Cerebellar cortex (tissue), 1 donor: ENCODE measurements around the gene CAVIN1.
"Not testable (repeated sequence)": the region's sequence is repeated elsewhere in the genome, so short reads cannot be mapped to it uniquely, and the experiment has no call there.

ENCODE experiments used
- DNase-seq: peaks from one replicate; pipeline ENCODE4 v3.0.0-alpha.2; 2015; ENCODE audit warnings: low spot score

The CAVIN1 gene, protein sequence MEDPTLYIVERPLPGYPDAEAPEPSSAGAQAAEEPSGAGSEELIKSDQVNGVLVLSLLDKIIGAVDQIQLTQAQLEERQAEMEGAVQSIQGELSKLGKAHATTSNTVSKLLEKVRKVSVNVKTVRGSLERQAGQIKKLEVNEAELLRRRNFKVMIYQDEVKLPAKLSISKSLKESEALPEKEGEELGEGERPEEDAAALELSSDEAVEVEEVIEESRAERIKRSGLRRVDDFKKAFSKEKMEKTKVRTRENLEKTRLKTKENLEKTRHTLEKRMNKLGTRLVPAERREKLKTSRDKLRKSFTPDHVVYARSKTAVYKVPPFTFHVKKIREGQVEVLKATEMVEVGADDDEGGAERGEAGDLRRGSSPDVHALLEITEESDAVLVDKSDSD

DNA sequence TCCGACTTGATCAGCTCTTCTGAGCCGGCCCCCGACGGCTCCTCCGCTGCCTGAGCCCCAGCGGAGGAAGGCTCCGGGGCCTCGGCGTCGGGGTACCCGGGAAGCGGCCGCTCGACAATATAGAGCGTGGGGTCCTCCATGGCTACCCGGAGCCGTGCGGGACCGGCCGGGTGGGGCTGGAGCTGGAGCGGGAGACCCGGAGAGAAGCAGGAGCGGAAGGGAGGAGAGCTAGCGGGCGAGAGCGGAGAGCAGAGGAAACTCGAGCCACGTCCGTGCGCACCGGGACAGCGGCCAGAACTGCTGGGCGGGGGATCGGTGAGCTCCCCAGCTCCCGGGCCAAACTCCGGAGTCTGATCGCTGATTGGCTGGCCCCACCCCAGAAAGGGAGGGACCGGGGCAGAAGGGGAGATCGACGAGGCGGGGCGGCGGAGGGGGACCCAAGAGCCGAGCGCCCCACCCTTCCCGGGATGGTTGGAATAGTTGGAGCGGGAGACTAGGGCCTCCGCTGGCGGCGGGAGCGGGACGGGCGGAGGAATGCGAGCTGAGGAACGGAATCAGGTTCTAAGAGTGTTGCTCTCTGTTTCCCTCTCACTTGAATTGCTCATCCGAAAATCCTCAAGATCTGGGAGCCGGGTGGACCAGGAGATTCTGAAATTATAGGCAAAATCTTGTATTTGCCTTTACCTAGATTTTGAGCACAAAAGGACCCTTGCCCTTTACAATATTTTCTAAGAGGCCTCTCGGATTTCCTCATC, at the start of gene CAVIN1:
Gene CAVIN1, minus strand, starts transcription at position 299 of the 755 bp plus-strand sequence. Its CDS starts 159 bp downstream, at position 140.
- DNase-seq, result peak; percentile 98

DNA sequence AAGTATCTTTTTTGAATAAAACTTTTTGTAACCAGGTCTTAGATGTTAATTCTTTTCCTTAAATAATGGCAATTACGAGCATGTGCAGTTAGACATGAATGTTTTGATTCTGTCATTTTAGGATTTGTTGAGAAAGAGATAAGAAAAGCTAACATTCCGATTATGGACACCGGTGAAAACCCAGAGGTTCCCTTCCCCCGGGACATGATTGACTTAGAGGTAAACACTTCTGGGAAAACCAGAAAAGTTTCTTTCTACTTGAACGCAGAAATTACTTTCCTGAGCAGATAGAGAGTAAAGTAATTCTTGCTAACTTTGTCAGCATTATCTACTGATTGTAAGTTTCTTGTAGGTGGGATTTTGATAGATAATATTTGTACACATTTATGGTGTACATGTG, 44.8 kb upstream of the CAVIN1 start:
- DNase-seq, result no peak

DNA sequence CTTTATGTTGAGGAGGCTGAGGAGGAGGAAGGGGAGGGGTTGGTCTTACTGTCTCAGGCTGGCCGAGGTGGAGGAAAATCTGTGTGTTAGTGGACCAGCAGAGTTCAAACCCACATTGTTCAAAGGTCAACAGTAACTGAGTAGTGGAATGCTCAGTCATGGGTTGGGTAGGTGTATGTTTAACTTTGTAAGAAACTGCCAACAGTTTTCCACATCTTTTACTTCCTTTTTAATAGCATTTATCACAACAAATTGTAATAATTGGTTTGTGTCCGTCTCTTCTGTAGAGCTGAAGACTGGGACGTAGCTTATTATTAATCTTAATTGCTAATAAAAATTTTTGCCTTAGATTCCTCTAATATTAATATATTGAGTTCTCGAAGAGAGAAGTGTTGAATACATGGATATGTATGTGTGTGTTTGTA, 40.9 kb upstream of the CAVIN1 start:
- DNase-seq, result no peak

DNA sequence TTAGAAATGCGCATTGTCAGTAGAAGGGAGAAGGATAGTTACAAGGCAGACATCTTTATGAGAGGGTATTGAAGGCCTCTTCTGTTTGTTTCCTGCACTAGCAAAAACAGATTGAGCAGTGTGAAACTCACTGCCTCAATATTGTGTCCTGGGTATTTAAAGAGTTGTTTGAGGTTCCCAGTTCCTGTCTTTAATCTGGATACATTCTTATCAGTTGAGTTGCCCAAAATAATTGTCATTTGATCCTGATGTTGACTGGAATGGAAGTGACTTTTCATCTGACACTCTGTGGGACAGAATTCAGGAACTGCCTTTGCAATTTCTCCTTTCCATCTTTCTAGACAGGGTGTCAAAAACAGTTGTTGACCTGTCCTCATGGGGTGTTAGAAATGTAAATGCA, 37.3 kb upstream of the CAVIN1 start:
- no peak for DNase-seq

DNA sequence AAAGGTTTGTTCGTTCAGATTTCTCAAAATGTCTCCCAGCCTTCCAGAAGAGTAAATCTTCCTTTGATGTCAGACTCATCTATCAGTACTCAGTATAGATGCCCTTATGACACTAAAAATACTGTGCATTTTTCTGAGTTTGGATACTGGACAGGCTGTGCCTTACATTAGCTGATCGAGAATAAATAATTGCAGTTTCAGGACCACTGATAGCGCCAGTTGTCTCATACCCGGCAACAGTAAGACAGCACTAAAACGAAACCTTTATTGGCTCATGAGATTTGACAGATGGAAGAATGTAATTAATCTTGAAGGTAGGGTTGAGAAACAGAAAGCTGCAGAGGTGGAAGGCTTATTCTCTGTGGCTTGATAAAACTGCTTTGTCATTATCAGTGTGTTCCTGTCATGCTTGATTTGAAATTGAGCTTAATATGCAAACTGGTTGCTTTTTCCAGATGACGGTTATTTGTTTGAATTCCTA, 36.8 kb upstream of the CAVIN1 start:
- peak; percentile 46 for DNase-seq

DNA sequence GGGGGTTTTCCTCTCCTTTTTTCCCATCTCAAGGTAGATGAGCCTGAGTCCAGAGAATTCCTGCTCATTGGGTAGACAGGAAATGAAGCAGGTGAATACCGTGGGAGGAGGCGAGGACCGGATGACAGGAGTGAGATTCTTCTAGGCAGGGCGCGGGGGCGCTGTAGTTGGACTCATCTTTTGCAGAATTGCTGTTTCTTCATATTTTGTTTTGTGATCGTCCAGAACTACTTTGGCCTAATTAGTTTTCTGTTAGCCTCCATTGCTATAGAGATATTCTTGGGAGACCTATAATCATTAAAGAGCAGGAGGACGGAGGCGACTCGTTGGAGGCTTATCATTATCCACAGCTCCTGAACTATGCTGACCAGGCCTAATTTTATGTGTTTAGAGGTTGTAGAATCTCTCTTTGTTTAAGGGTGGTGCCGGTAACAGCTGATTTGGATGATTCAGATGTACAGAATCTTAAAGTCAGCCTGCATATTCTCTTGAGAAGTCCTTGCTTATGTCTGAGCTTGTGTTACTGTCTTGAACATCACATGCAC, 36.3 kb upstream of the CAVIN1 start:
- peak; percentile 86 for DNase-seq

DNA sequence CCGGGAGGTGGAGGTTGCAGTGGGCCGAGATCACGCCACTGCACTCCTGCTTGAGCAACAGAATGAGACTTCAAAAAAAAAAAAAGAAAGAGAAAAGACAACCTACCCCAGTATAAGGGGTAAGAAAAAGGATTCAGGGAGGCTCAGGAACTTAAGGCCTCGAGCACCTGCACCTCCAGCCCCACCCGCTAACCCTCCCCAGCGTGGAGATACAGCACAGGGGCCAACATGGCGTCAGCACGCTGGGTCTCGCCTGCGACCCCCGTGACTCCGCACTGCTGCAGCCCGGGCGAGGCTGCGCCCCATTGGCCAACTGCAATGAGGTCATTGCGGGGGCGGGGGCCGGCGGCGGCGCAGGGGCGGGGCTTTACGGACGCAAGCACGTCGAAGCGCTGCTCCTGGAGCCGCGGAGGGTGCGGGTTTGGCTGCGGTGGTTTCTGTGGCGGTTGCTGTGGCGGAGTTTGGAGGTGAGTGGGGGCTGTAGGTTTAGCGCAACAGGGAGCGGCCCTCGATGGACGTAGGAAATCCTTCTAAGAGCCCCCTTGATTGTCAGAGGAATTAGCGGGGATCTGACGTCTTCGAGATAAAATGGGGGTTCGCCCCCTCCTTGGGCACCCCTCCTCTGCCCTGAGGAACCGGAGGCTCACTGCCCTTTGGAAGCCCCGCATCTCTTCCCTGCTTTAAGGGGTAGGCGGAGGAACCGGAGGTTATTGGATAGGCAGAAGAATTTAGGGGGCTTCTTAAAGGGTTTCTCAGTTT, 35.6 kb upstream of the CAVIN1 start, which contains the start of gene ATP6V0A1:
Gene ATP6V0A1, plus strand, starts transcription at position 382 of the 759 bp plus-strand sequence. CDS start 2,017 bp downstream, outside the sequence.
- DNase-seq, result peak; percentile 95

DNA sequence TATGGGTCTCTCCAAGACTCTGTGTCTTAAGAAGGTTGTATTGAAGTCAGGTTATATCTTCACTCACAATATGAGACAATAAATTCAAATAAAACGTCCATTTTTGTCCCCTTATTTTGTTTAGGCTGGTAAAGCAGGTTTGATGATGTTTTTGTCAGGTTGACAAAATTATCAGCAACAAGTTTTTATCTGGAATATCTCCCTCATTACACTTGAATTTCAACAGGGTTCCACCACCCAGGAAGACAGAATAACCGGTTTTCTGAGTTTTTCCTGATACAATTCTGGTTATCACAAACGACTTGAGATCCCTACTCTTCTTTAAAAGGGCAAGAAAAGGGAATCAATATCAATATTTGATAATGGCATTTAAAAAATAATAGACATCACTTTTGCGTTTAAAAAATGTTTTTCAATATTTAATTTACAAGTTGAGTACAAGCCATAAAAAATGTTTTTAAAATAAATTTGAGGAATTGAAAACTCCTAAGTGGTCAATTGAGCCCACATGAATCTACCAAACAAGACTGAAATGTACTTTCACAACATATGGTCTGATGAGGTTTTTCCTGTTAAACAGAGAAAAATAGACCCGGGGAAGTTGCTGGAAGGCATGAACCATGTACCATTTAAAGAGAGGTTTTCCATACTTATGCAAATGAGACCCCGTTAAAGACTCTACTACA, 34.2 kb upstream of the CAVIN1 start:
- no peak for DNase-seq

DNA sequence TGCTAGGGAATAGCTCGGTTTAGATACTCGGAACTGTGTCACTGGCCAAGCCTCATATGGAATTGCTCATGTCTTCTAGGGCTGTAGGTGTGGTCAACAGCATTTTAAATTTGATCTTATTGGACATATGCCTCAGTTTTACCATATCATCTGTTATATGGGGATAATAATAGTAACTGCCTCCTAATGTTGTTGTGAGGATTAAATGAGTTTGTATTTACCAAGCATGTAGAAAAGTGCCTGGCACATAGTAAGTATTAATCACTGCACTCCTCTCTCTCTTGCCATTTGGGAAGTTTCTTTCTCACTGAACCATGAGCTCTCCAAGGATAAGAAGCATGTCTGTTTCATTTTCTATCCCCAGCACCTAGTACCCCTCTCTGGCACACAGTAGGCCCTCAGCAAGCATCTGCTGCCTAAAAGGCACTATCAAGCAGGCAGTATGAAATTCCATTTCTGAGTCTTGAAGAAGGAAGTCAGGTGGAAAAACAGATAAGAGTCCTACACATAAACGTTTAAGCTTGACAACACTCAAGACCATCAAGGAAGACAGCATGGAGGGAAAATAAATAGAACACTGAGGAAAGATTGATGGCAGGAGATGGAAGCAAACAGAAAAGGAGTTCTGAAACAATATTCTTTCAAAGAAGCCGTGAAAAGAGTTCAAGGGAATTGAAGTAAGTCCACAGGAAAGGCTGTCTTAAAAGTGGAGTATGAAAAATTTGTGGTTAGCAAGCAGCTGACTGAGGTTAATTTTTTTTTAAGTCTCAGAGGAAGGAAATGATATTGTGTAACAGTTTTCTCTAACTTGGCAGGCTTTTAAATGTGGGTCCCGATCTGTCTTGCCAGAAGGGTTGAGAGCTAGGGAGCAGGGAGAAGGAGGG, 33.4 kb upstream of the CAVIN1 start:
- no peak for DNase-seq

DNA sequence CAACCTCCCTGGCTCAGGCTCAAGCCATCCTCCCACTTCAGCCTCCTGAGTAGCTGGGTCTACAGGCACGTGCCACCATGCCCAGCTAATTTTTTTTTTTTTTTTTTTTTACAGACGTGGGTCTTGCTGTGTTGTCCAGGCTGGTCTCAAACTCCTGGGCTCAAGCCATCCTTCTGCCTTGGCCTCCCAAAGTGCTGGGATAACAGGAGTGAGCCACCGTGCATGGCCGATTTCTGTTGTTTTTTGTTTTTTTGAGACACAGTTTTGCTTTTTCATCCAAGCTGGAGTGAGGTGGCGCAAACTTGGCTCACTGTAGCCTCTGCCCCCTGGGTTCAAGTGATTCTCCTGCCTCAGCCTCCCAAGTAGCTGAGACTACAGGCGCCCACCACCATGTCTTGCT, 31.9 kb upstream of the CAVIN1 start:
- DNase-seq, result not testable (repeated sequence)

DNA sequence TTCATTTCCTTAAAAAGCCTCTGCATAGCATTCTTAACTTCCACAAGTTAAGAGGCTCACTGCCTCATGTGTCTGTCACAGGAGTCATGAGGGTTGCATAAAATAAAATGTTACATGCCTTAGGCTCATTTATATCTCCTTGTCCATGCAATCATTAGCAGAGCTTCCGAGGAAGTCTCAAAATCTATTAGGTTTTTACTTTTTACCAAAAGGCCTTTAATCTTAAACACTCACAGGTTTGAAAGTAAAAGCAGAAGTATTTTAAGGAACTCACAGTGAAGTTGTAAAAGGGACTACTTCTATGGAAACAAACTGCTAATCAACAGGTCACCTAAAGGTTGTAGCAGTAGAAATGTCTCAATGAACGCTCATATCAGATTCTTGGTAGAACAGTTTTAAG, 30.4 kb upstream of the CAVIN1 start:
- peak; percentile 44 for DNase-seq

DNA sequence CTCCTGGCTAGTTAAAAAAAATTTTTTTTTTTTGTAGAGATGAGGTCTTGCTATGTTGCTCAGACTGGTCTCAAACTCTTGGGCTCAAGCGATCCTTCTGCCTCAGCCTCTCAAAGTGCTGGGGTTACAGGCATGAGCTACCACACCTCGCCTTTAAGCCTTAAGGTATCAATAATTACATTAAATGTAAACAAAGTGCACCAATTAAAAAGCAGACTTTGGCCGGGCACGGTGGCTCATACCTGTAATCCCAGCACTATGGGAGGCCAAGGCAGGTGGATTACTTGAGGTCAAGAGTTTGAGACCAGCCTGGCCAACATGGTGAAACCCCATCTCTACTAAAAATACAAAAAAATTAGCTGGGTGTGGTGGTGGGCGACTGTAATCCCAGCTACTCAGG, 28.2 kb upstream of the CAVIN1 start:
- DNase-seq, result not testable (repeated sequence)

DNA sequence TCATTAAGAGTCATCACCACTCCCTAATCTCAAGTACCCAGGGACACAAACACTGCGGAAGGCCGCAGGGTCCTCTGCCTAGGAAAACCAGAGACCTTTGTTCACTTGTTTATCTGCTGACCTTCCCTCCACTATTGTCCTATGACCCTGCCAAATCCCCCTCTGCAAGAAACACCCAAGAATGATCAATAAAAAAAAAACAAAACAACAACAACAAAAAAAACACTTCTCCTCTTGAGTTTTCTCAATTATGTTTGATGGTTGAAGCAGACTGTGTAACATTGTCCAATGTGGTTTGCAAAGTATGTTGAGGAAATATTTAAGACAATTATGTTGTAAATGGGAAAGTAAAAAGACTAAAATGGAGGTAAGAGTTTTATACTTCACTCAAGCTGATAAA, 26.8 kb upstream of the CAVIN1 start:
- DNase-seq, result not testable (repeated sequence)

DNA sequence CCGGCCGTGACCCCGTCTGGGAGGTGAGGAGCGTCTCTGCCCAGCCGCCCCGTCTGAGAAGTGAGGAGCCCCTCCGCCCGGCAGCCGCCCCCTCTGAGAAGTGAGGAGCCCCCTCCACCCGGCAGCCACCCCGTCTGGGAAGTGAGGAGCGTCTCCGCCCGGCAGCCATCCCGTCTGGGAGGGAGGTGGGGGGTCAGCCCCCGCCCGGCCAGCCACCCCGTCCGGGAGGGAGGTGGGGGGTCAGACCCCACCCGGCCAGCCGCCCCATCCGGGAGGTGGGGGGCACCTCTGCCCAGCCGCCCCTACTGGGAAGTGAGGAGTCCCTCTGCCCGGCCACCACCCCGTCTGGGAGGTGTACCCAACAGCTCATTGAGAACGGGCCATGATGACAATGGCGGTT, 26.1 kb upstream of the CAVIN1 start:
- DNase-seq, result not testable (repeated sequence)

DNA sequence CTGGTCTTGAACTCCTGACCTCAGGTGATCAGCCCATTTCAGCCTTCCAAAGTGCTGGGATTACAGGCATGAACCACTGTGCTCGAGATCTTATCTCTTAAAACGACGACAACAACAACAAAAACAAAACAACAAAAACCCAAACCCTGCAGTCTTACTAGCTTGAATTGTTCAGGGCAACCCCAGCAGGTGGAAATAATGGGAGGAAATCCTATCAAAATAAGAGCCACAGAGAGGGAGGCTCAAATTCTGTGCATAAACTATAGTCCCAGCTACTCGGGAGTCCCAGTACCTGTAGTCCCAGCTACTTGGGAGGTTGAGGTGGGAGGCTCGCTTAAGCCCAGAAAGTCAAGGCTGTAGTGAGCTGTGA, 19.1 kb upstream of the CAVIN1 start:
- no peak for DNase-seq

DNA sequence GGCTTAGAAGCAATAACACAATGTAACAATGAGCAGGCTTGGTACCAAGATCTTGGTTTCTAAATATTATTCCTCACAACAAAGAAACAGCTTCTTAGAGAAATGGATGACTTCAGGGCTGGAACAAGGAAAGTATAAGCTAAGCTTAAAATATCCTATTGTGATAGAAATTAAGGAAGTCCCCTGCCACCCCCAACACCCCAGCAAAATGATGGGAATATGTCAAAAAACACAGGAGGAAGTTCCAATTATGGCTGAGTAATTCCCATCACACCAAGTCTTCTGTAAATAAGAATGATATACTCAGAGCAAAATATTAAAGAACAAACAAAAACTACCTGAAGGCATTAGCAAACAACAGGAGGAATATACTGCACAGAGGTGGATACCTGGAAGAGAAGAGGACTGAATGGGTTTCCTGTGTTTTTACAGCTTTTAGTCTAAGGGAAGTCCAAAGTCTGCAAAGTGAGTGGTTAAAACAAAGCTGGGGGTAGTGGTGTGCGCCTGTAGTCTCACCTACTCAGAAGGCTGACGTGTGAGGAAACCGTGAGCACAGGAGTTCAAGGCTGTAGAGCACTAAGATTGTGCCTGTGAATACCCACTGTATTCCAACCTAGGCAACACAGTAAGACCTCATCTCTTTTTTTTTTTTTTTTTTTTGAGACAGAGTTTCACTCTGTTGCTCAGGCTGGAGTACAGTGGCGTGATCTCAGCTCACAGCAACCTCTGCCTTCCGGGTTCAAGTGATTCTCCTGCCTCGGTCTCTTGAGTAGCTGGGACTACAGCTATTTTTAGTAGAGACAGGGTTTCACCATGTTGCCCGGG, 18.5 kb upstream of the CAVIN1 start:
- no peak for DNase-seq

DNA sequence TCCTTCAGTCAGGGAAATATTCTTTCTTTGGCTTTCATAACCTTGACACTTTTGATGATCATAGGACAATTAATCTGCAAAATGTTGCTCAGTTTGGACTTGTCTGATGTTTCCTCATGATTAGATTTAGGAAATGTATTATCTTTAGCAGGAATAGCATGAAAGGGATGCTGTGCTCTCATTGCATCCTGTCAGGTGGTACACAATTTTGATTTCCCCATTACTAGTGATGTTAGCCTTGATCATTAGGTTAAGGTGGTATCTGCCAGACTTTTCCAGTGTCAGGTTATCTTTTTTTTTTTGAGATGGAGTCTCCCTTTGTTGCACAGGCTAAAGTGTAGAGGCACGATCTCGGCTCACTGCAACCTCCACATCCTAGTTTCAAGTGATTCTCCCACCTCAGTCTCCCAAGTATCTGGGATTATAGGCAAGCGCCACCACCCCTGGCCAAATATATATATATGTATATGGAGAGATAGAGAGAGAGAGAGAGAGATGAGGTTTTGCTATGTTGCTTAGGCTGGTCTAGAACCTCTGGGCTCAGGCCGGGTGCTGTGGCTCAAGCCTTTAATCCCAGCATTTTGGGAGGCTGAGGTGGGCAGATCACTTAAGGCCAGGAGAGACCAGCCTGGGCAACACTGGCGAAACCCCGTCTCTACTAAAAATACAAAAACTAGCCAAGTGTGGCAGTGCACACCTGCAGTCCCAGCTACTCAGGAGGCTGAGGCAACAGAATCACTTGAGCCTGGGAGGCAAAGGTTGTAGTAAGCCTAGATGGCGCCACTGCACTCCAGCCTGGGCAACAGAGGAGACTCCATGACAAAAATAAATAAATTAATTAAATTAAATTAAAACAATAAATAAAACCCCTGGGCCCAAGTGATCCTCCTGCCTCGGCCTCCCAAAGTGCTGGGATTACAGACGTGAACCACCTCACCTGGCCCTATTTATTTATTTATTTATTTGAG, 15.8 kb upstream of the CAVIN1 start:
- DNase-seq, result no peak

DNA sequence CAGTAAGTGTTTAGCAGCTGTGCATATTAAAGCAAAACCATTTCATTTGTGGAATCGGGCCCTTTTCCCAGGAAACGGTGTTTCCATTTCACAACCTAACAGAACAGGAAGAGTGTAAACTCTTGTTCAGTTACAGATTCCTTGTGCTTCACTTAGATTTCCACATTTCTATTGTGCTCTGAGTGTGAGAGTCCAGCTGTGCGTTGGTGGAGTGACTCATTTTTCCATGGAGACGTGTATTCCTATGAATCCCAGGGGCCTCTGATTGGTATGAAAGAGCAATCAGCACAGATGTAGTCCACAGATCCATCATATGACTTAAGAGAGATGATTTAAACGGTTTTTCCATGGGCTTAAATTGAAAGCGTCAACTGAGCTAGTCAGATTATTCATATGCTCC, 13.3 kb upstream of the CAVIN1 start:
- no peak for DNase-seq
